ENCODE results near the gene ABCD1.

GRCh38 chrX:153765138-153766079 lies 40.8 kb downstream of the ABCD1 start:
- no peak for TF ChIP-seq CTCF (conservative IDR thresholded peaks at IDR 0.05; ENCODE audit: low read depth, low read length)
- TF ChIP-seq EZH2 (IDR thresholded peaks at IDR 0.05; ENCODE audit: low read length, unreplicated experiment) = no peak
- no peak for TF ChIP-seq EZH2phosphoT487 (IDR thresholded peaks at IDR 0.05; ENCODE audit: borderline replicate concordance, low read length)
